GM19455 (cell line): Measurements from ENCODE around the gene PITHD1.
A peak's percentile ranks its signal among the peaks of the same experiment; 100 is the strongest.
"Not testable (repeated sequence)": the region's sequence is repeated elsewhere in the genome, so short reads cannot be mapped to it uniquely, and the experiment has no call there.

Experiments used
- ATAC-seq: cut with Tn5 transposase; IDR thresholded peaks from one replicate; pipeline ENCODE4 v1.9.1; 2021; ENCODE audit not compliant: unreplicated experiment

Gene PITHD1

GRCh38 chr1:23823767-23824166 lies 45.5 kb downstream of the PITHD1 start:
- ATAC-seq: no peak

GRCh38 chr1:23824711-23825075 lies 46.5 kb downstream of the PITHD1 start:
- no peak for ATAC-seq

GRCh38 chr1:23825076-23825761 lies 47.0 kb downstream of the PITHD1 start, which contains the start of gene HMGCL:
TSS of gene HMGCL (minus strand) at chr1:23825429. CDS start at chr1:23825415, 14 bp downstream.
- ATAC-seq: peak; percentile 65

GRCh38 chr1:23825762-23826522 lies 47.7 kb downstream of the PITHD1 start:
- no peak for ATAC-seq

GRCh38 chr1:23826590-23826989 lies 48.4 kb downstream of the PITHD1 start:
- ATAC-seq: not testable (repeated sequence)

- no peak for ATAC-seq
Measured at GRCh38 chr1:23827717-23828116, 49.5 kb downstream of the PITHD1 start.

GRCh38 chr1:23834156-23834555 lies 55.9 kb downstream of the PITHD1 start:
- ATAC-seq: not testable (repeated sequence)

- ATAC-seq: no peak
Measured at GRCh38 chr1:23836037-23836436, 57.8 kb downstream of the PITHD1 start.
